Stomach (tissue), 4 donors: ENCODE measurements around the gene SEMA3A.

ENCODE experiments used
- POLR2A ChIP-seq, 4 donors: fragments of 450-650 bp; IDR thresholded peaks; one replicate each; pipeline ENCODE4 v1.6.1; 2016; ENCODE audit warnings: antibody characterized with exemption in 4 of 4, control low read depth in 2 of 4, mild to moderate bottlenecking in 1 of 4, moderate library complexity in 1 of 4
- TF ChIP-seq, protein P1 (sequence below), 7 experiments: fragments of 450-650 bp in 4 of 7; fragments of 200-600 bp in 3 of 7; sonication (generic) in 3 of 7; IDR thresholded peaks; one replicate each; pipeline ENCODE4 v1.5.1; 2016 to 2019; ENCODE audit warnings: antibody characterized with exemption in 7 of 7, control low read depth in 2 of 7, mild to moderate bottlenecking in 1 of 7

DNA sequence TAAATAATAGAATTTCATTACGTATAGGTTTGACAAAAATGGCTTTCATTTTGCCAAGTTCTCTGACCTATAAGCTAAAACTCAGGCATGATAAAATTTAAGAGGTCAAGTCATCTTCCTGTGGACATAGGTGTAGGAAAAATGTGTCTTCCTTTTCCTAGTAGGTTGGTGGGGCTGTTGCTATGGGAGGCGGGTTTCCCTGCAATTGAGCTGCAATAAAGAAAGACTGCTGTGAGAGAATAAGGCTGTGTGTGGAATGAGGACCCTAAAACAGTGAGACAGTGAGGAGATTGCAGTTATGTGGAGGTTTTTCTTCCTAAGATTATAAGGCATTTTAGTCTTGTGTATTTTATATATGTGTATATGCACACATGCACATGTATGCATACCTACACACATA lies 13.0 kb upstream of the SEMA3A start:
- TF ChIP-seq, protein P1, sequence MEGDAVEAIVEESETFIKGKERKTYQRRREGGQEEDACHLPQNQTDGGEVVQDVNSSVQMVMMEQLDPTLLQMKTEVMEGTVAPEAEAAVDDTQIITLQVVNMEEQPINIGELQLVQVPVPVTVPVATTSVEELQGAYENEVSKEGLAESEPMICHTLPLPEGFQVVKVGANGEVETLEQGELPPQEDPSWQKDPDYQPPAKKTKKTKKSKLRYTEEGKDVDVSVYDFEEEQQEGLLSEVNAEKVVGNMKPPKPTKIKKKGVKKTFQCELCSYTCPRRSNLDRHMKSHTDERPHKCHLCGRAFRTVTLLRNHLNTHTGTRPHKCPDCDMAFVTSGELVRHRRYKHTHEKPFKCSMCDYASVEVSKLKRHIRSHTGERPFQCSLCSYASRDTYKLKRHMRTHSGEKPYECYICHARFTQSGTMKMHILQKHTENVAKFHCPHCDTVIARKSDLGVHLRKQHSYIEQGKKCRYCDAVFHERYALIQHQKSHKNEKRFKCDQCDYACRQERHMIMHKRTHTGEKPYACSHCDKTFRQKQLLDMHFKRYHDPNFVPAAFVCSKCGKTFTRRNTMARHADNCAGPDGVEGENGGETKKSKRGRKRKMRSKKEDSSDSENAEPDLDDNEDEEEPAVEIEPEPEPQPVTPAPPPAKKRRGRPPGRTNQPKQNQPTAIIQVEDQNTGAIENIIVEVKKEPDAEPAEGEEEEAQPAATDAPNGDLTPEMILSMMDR (IDR thresholded peaks at IDR 0.05), result no peak
- TF ChIP-seq POLR2A (IDR thresholded peaks at IDR 0.05), result no peak
